Smooth muscle cell (in vitro differentiated cells): ENCODE measurements around the gene TRPC6. TPM values are rescaled to one million over a fixed set of nuclear protein-coding genes. Genes with fewer than 3 reads are reported as not detected.

Source experiments
- DNase-seq: peaks from one replicate; lab custom pipeline; 2025; ENCODE audit not compliant: unreplicated experiment; lab: John Stamatoyannopoulos, UW
- H2AFZ ChIP-seq: fragments of 200-600 bp; sonication (generic); 2 replicates; pipeline ENCODE4 v1.6.0; 2016; ENCODE audit warnings: antibody characterized with exemption, low read depth, mild to moderate bottlenecking
- H3F3A ChIP-seq: fragments of 200-600 bp; sonication (generic); 2 replicates; pipeline ENCODE4 v1.6.0; 2017; ENCODE audit warnings: antibody characterized with exemption, low read depth
- H3K27ac ChIP-seq: fragments of 200-600 bp; sonication (generic); 2 replicates; pipeline ENCODE4 v1.5.1; 2016; ENCODE audit warnings: low read depth, mild to moderate bottlenecking
- H3K27me3 ChIP-seq: fragments of 200-600 bp; sonication (generic); 2 replicates; pipeline ENCODE4 v1.6.1; 2016; ENCODE audit warnings: low read depth, mild to moderate bottlenecking
- H3K36me3 ChIP-seq: fragments of 200-600 bp; sonication (generic); 2 replicates; pipeline ENCODE4 v1.5.1; 2016; ENCODE audit warnings: low read depth
- H3K4me1 ChIP-seq: fragments of 200-600 bp; sonication (generic); 2 replicates; pipeline ENCODE4 v1.5.1; 2016; ENCODE audit warnings: low read depth
- H3K4me2 ChIP-seq: fragments of 200-600 bp; sonication (generic); 2 replicates; pipeline ENCODE4 v1.6.0; 2016; ENCODE audit warnings: mild to moderate bottlenecking
- H3K4me3 ChIP-seq: fragments of 200-600 bp; sonication (generic); 2 replicates; pipeline ENCODE4 v1.5.1; 2016; ENCODE audit warnings: mild to moderate bottlenecking
- H3K79me2 ChIP-seq: fragments of 200-600 bp; sonication (generic); 2 replicates; pipeline ENCODE4 v1.6.0; 2016; ENCODE audit warnings: low read depth, mild to moderate bottlenecking
- H3K9ac ChIP-seq: fragments of 200-600 bp; sonication (generic); 2 replicates; pipeline ENCODE4 v1.6.0; 2016; ENCODE audit warnings: low read depth
- H3K9me3 ChIP-seq: fragments of 200-600 bp; sonication (generic); replicated peaks from 2 replicates; pipeline ENCODE4 v1.5.1; 2016; ENCODE audit warnings: low read depth
- H4K20me1 ChIP-seq: fragments of 200-600 bp; sonication (generic); 2 replicates; pipeline ENCODE4 v1.6.0; 2016; ENCODE audit warnings: low read depth
- CTCF ChIP-seq: fragments of 200-600 bp; sonication (generic); IDR thresholded peaks from 2 replicates; pipeline ENCODE4 v1.5.1; 2017; ENCODE audit warnings: borderline replicate concordance, mild to moderate bottlenecking, antibody characterized with exemption; ENCODE audit not compliant: insufficient read depth, poor library complexity, severe bottlenecking
- WGBS: methylation state at CpG from one replicate; pipeline ENCODE4 v1.1.7; 2016; ENCODE audit warnings: low lambda C conversion rate; 5-methylcytosine and 5-hydroxymethylcytosine counted together
- polyA plus RNA-seq: library from polyadenylated mRNA; unstranded; fragments of >200 nt; fragmentation: Nextera tagmentation; extraction: Ambion mirVana; gene quantifications from 2 replicates; pipeline ENCODE4 v1.2.1, GENCODE V29; 2016
- total RNA-seq: library from RNA; depleted of rRNA; stranded (reverse); fragments of >200 nt; gene quantifications from 2 replicates; pipeline ENCODE4 v1.2.3, GENCODE V29; 2014

The TRPC6 gene
- total and polyA plus RNA-seq, 2 experiments from 2014 or later, result 0.18 TPM; not detected in 1

GRCh38 chr11:101584655-101585054 is 848 bp upstream of the TRPC6 start:
- Histone ChIP-seq H2AFZ (no peak overlapping the region), H3K9ac (no peak overlapping the region), H3K9me3 (no peaks in the 10 kb centered on the region), H3K4me1 (no peaks in the 10 kb centered on the region), H3K27ac (no peak overlapping the region), H3K4me3 (no peak overlapping the region), H3F3A (no peaks in the 10 kb centered on the region), H3K4me2 (no peak overlapping the region), H3K36me3 (no peaks in the 10 kb centered on the region), H4K20me1 (no peaks in the 10 kb centered on the region), H3K27me3 (peaks cover 81% of the 10 kb centered on the region), H3K79me2 (no peaks in the 10 kb centered on the region)
- no peak for DNase-seq
- 85% methylated on average over 2 of the region's 2 CpGs for WGBS
- no peak for TF ChIP-seq CTCF

GRCh38 chr11:101584129-101584515 is 315 bp upstream of the TRPC6 start:
- no peaks in the 10 kb centered on the region for H3K79me2 ChIP-seq
- H3K36me3 ChIP-seq, result no peaks in the 10 kb centered on the region
- WGBS, result 59% methylated on average over 8 of the region's 8 CpGs
- DNase-seq, result no peak
- H3K4me2 ChIP-seq, result peak overlapping the region; percentile 98
- H3K9me3 ChIP-seq, result no peaks in the 10 kb centered on the region
- no peak overlapping the region for H3K9ac ChIP-seq
- H3K4me3 ChIP-seq, result peak overlapping the region; percentile 63
- TF ChIP-seq CTCF, result no peak
- H3K27me3 ChIP-seq, result peaks cover 81% of the 10 kb centered on the region
- no peak overlapping the region for H3K27ac ChIP-seq
- H3F3A ChIP-seq, result no peaks in the 10 kb centered on the region
- H3K4me1 ChIP-seq, result no peaks in the 10 kb centered on the region
- H2AFZ ChIP-seq, result peak overlapping the region; percentile 95
- no peaks in the 10 kb centered on the region for H4K20me1 ChIP-seq

GRCh38 chr11:101582989-101583250 is 887 bp downstream of the TRPC6 start:
- Histone ChIP-seq H3F3A (no peaks in the 10 kb centered on the region), H3K27ac (no peak overlapping the region), H3K9ac (no peak overlapping the region), H3K27me3 (peaks cover 76% of the 10 kb centered on the region), H3K9me3 (no peaks in the 10 kb centered on the region), H3K4me2 (peak overlapping the region; percentile 98), H3K4me1 (no peaks in the 10 kb centered on the region), H4K20me1 (no peaks in the 10 kb centered on the region), H3K36me3 (no peaks in the 10 kb centered on the region), H3K4me3 (peak overlapping the region; percentile 63), H3K79me2 (no peaks in the 10 kb centered on the region), H2AFZ (peak overlapping the region; percentile 95)
- TF ChIP-seq CTCF, result no peak
- WGBS, result 3% methylated on average over 19 of the region's 19 CpGs
- DNase-seq, result no peak

GRCh38 chr11:101582236-101582988 is 1.4 kb downstream of the TRPC6 start:
- Histone ChIP-seq H3K9me3 (no peaks in the 10 kb centered on the region), H3K4me2 (peak overlapping the region; percentile 98), H3F3A (no peaks in the 10 kb centered on the region), H2AFZ (peak overlapping the region; percentile 95), H3K27ac (no peak overlapping the region), H3K4me1 (no peaks in the 10 kb centered on the region), H3K4me3 (peak overlapping the region; percentile 63), H4K20me1 (no peaks in the 10 kb centered on the region), H3K79me2 (no peaks in the 10 kb centered on the region), H3K9ac (no peak overlapping the region), H3K36me3 (no peaks in the 10 kb centered on the region), H3K27me3 (peaks cover 71% of the 10 kb centered on the region)
- TF ChIP-seq CTCF, result no peak
- DNase-seq, result no peak
- 8% methylated on average over 34 of the region's 35 CpGs for WGBS
